ENCODE measurements around the gene SNUPN.
A peak's percentile ranks its signal among the peaks of the same experiment; 100 is the strongest.
"Not testable (repeated sequence)": the region's sequence is repeated elsewhere in the genome, so short reads cannot be mapped to it uniquely, and the experiment has no call there.

SNUPN gene

DNA sequence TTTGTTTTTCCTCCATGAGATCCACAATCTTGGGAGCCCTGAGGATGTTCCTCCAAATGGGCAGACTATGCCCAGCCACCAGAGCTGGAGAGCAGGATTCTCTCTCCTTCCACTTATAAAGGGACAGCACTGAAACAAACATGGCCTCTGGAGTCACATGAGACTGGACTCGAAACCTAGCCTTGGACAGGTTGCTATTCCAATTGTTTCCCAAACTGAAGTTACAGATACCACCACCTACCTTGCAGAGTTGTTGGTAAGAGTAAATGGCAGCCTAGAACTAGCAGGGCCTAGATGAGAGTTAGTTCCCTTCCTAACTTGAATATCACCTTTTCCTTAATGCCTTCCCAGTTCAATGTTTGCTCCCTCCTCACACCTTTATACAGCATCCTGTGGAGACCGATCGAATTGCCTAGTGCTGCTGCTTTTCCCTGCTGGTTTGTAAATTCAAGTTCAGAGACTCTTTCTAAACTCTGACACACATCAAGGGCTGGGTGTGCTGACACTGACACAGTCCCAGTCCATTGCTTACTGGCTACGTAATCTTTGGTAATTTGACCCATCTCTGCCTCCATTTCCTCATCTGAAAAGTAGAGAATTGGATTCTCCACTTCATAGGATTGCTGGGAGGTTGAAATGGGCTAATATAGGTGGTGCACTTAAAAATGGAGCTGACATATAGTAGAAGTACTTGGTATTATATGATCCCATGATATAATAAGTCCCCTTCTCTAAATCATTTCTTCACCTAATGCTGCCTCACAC lies 11.9 kb upstream of the SNUPN start:
- DNase-seq (ENCODE audit: low read depth): no peak

DNA sequence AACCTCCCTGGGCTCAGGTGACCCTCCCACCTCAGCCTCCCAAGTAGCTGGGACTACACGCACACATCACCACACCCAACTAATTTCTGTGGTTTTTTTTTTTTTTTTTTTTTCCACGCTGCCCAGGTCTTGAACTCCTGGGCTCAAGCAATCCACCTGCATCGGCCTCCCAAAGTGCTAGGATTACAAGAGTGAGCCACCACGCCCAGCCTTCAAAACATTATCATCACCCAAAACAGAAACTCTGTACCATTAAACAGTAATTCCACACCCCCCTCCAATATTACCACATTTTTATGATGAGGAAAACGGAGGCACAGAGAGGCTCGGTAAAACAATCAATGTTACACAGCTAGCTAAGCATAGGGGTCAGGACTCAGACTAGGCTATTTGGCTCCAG lies 10.5 kb upstream of the SNUPN start:
- no peak for DNase-seq (ENCODE audit: low read depth)

DNA sequence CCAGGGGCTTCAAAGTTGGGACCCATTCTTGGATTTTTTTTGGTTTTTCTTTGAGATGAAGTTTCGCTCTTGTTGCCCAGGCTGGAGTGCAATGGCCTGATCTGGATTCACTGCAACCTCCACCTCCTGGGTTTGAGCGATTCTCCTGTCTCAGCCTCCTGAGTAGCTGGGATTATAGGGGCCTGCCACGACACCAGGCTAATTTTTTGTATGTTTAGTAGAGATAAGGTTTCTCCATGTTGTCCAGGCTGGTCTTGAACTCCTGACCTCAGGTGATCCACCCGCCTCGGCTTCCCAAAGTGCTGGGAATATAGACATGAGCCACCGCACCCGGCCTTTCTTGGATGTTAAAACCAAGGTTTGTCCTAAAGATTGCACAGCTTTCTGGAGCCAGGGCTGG lies 8.4 kb upstream of the SNUPN start:
- not testable (repeated sequence) for DNase-seq (ENCODE audit: low read depth)

DNA sequence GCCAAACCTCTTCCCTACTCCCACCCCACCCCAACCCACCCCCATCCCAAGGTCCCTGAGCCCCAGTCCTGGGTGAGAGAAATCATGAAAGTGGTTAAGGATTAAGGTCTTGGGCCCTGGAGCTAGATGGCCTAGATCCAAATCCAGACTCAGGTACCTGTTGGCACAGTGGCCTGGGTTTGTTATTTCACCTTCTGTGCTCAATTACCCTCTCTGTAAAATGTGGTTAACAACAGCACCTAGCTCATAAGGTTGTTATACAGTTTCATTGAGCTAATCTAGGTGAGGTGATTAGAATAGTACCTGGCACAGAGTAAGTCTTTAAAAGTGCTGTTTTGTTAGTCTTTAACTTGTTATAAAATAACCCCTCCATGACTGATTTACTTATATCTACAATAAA lies 6.4 kb upstream of the SNUPN start:
- no peak for DNase-seq (ENCODE audit: low read depth)

DNA sequence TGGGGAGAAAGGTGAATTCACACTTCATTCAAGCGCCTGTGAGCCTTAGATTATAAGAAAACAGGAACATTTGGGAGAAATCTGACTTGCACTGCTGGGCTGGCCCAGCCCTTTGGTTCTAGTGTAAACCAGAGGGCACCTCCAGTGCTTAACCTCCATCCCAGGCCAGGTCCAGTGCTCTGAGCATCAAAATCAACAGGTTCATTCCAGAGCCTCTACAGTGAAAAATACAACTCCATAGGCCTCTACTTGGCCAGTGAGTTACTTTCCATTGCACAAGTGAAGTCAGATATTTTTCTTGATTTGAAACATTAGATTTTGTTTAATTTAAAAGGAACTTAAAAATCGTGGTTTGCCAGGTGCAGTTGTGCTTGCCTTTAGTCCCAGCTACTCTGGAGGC lies 3.0 kb downstream of the SNUPN start:
- no peak for DNase-seq (ENCODE audit: low read depth)

DNA sequence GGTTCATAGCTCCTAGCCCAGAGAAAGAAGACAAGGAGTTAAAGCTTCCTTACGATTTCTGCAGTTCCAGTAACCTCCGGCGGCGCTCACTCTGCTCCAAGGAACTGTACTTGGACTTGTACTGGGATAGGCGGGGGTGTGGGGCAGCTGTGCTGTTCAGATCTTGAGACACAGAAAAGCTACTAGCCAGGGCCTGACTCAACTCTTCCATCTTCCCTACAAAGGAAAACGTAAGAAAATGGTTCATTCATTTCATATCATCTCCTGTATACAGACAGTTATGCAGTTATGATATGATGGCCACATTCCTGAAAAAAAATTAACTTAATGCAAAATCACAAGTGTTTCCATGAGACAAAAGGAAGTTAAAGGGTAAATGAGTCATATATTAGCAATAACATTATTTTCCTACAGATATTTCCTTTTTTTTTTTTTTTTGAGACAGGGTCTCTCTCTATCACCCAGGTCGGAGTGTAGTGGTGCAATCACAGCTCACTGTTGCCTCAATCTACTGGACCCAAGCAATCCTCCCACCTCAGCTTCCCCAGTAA lies 4.6 kb downstream of the SNUPN start:
- DNase-seq (ENCODE audit: low read depth): peak; percentile 89

DNA sequence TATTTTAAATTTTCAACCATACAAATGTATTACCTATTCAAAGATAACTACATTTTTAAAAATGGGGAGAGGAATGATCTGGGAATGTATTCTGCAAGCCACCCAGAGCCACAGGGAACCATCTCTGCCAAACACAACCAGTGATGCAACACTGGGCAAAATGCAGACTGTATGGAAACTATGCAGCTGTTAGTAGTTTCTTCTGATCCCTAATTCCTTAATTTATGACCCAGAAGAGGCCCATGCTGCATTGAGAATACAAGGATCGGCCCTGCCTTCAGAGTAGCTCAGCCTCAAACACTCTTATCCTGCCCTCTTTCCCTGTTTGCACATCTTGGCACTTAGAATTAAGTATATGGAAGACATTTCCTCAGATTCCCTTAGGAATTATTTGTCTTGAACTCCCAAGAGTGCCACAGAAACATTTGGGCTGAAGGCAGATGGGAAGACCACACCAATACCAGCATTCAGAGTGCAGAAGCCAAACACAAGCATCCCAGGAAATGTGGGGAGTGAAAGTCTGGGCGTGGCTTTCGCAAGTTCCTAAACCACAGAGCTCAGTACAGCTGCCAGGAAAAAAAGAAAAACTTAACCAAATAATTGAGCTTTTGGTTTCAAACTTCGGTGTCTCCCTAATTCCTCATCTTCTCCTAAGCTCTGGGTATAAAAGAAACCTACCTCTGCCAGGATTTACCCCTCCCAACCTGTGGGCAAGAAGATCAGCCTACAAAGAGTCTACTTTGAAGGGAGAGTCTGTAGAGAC lies 5.3 kb downstream of the SNUPN start:
- DNase-seq (ENCODE audit: low read depth): peak; percentile 73

DNA sequence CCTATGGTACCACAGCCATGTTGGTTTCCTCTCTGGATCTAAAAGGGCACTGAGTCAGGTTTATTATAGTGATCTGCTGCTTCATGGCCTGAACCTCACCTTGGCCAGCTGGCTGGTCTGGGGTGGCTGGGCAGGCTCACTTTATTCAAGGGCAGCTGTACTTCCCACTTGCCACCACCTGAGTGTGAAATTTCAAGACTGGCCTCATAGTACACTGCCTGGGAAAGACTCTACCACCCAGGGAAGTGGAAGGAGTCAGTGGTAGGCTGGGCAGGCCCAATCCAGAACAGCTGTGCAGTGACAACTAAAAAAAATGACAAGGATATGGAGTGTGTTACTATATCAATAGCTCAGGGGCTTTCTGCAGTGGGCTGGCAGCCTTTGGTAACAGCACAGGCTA lies 8.8 kb downstream of the SNUPN start:
- DNase-seq (ENCODE audit: low read depth): no peak

DNA sequence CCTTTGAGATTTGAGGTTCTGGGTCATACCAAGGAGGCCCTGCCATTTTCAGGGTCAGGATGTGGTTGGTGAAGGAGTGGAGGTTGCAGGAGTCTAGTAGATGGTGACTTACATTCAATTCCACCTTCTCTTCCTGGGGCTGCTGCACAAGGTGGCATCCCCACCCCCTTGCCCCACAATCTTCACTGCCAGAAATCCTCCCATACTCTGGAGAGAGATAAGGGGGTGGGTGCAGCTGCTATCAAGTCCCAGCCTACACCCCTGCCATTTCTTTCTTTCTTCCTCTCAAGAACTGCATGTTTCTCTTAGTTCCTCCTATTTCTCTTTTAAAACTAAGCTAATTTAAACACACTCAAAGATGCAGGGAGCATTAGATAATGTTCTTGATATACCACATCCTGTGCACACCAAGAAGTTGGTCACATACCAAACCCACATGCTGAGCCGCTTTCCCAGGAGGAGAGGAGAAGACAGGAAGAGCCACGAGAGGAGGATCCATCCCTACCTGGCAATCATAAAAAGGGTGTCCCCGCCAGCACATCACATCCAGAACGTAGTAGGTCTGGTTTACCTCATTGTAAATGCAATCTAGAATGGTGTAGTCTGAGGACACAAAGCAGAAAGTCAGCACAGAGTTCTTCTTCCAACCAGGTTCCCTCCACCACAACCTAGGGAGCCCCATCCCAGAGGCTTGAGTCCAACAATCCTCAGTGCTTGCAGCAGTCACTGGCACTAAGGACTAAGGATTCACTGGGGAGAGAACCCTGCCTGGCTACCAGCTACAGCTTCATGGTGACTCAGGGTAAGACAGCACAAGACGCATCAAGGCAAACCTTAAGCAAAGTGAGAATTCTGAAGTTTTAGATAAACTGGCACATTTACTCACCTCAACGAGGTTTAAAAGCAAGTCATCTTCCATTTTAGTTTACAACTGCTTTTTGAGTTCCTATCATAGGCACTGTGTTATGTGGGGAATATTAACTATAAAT lies 18.5 kb downstream of the SNUPN start:
- peak; percentile 66 for DNase-seq (ENCODE audit: low read depth)

DNA sequence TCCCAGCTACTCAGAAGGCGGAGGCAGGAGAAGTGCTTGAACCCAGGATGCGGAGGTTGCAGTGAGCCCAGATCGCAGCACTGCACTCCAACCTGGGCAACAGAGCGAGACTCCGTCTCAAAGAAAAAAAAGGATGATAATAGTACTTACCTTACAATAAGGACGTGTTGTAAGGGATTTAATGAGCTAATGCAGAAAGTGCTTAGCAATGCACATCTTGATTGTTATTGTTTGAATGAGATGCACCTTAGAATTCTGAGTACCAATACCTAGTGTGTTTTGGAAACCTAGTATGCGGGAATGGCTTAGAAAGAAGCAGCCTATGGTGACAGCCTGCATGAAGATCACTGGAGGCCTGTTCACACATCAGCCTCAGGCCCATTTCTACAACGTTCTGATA lies 19.5 kb downstream of the SNUPN start:
- DNase-seq (ENCODE audit: low read depth): no peak

DNA sequence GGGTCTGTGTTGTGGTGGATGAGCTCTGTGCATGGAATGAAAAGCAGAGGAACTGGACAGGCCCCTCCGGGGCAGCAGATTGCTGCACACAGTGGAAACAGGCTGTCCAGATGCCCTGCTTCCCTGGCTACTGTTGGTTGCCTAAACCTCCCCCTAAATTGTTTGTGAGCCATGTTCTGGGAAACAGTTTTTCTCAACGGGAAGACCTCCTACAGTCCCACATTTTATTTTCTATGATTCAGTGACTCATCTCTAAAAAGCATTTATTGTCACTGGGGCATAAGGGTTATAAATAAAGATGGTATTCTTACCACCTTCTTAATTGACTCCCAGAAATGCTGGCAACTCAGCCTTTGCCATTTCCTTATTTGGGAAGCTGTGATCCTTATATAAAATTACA lies 26.1 kb downstream of the SNUPN start:
- DNase-seq (ENCODE audit: low read depth): peak; percentile 71

DNA sequence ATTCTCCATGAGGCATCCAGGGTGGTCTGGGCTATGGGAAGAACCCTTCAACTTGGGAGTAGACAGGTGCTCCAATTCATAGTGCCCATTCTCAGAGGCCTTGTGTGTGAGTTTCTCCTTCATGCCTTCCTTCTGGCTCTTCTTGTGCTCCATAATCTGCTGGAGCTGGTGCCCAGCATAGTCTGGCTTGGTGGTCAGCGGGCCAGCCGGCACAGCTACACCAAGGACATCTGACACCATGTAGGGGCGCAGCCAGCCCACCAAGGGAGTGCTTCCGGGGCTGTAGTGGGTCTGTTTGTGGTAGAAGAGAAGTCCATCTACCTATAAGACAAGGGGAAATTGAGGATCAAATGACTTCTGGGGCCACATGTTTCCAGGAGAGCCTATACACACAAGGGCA lies 27.2 kb downstream of the SNUPN start:
- DNase-seq (ENCODE audit: low read depth): no peak

DNA sequence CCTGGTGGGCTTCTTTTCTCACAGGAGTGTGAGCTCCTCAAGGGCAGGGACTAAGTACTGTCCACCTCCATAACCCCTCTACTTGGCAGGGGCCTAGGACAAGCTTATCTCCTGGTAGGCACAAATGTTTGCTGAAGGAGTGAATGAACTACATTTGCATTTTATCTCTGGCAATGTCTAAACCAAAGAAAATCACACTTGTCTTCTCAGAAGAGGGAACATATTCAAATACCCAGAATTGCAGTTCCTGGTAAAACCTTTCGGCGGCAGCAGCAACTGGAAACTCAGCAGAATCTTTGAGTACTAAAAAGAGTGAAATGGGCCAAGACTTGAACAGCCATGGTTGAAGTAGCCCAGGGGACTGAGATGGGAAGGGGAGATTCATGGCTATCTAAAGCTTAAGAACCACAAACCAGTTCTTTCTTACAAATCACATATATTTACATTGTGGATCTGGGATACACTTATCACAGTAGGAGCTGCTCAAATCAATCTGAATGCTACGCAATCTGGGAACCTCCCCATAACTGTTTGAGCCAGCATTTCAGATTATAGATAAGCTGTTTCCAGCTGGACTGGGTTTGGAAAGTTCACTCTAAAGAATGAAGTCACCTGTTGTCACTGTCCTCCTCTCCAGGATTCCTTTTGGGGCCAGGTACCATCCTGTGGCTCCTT lies 27.7 kb downstream of the SNUPN start:
- peak; percentile 16 for DNase-seq (ENCODE audit: low read depth)

DNA sequence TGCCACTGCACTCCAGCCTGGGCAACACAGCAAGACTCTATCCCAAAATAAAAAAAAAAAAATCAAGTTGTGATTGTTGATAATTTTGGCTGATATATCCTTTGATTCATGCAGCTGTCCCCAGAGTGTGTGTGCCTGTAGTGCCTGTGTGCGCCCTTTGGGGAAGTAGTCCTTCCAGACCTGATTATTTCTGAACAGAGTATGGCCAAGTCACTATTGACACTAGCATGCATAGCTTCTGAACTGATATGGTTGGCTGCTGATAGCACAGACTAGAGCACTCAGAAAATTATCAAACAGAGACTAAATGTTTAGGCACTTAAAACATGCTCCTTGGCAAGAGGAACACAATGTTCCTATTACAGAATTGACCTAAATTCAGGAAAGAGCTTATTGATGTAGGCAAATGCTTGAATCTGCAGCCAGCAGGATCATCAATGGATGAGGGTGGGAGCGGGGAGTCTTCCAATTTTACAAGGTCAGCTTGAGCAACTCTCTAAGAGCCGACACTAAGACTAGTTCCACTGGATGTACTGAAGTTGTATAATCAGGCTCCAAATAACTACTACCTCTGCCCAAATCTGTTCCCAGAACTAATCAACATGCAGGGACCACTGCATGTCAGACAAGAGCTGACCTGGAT lies 28.7 kb downstream of the SNUPN start:
- DNase-seq (ENCODE audit: low read depth): no peak

DNA sequence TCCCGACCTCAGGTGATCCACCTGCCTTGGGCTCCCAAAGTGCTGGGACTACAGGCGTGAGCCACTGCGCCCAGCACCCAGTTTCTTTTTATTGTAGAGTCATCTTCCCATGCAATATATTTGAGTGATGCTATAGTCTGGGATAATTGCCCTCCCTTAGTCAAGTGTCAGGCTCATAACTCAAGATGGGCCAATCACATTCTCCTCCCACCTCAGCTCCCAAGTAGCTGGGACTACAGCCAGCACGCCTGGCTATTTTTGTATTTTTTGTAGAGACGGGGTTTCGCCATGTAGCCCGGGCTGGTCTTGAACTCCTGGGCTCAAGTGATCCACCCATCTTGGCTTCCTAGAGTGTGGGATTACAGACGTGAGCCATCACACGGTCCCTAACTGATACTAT lies 31.2 kb downstream of the SNUPN start:
- no peak for DNase-seq (ENCODE audit: low read depth)

DNA sequence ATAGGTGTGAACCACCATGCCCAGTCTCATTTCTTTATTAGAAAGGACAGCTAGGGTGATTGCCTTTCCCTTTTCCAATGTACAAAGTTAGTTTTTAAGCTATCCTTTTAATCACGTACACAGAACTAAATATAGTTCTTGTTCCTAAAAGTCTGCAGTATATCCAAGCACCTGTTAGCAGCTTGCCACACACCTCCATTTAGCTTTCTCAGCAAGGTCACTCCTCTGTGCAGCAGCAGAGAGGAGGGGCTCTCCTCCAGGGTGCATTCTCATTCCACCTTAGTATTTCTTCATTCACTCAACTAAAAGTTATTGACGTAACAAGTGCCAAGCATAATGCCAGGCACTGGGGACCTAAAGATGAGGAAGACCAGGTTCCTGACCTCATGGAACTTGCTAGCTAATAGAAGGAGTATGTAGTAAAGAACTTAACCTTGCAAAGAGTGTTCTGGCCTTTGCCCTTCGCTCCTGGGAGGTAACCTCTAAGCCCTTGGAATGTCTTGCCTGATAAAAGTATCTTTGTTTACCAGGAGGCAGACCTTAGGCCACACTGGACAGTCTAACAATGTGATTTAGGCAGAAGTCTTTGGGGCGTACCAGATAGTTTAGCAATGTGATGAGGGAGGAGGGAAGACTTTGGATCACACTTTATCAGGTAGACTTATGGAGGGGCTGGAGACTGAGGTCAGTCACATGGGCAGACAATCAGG lies 33.7 kb downstream of the SNUPN start:
- no peak for DNase-seq (ENCODE audit: low read depth)

DNA sequence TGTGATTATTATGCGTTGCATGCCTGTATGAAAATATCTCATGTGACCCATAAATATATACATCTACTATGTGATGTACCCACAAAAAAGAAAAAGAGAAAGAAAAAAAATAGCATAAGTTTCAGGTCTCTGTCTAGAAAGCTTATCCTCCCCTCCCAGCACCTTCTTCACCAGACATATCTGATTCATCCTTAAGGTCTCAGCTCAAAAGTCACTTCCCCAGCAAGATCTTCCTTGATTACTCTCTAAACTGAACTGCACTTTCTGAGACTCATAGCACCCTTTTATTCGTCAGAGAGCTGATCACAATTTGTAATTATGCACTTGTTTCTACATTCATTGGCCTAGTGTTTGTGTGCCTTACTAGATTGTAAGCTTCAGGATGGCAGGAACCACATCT lies 35.3 kb downstream of the SNUPN start:
- no peak for DNase-seq (ENCODE audit: low read depth)

DNA sequence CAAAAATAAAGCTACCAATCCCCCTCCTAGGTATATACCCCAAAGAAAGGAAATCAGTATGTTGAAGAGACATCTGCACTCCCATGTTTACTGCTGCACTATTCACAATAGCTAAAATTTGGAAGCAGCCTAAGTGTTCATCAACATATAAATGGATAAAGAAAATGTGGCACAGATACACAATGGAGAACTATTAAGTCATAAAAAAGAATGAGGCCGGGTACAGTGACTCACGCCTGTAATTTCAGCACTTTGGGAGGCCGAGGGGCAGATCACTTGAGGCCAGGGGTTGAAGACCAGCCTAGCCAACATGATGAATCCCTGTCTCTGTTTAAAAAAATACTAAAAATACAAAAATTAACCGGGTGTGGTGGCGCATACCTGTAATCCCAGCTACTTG lies 36.5 kb downstream of the SNUPN start:
- no peak for DNase-seq (ENCODE audit: low read depth)

DNA sequence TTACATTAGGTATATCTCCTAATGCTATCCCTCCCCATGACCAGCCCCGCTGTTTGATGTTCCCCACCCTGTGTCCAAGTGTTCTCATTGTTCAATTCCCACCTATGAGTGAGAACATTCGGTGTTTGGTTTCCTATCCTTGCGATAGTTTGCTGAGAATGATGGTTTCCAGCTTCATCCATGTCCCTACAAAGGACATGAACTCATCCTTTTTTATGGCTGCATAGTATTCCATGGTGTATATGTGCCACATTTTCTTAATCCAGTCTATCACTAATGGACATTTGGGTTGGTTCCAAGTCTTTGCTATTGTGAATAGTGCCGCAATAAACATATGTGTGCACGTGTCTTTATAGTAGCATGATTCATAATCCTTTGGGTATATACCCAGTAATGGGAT lies 39.1 kb downstream of the SNUPN start:
- not testable (repeated sequence) for DNase-seq (ENCODE audit: low read depth)

DNA sequence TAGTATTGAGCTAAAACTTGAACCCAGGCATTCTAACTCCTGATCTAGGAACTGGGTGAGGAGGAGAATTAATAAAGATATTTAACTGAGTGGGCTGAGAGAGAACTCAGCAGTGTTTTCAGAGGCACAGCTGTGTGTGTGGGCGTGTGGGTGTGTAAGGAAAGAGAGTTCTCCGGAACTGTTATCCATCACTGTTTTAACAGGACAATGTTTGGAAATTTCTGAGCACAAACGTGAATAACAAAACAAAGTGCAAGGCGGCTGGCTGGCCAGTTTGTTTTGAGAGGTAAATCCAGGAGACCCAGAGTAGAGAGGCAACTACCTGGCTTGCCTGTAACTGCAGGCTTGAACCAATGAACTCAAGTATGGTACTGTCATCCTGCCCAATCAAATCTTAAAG lies 41.4 kb downstream of the SNUPN start:
- no peak for DNase-seq (ENCODE audit: low read depth)

All from EH (cell line).